Panc1 (cell line): ENCODE data around the gene ABHD17A. TPM values are rescaled to one million over a fixed set of nuclear protein-coding genes. Genes with fewer than 3 reads are reported as not detected.

Experiments
- ATAC-seq: fragments of 200-7000 bp; cut with Tn5 transposase; 2 replicates; pipeline ENCODE4 v1.9.1; 2020; ENCODE audit warnings: mild to moderate bottlenecking, moderate library complexity
- BruUV-seq: library from RNA; stranded (reverse); fragments of 400-500 nt; replicated peaks from 2 replicates; lab custom pipeline; 2021; lab: Mats Ljungman, UMichigan
- CTCF ChIA-PET: fragments of 300-600 bp; sonication (Branson Sonifier 250); formaldehyde crosslinking; loops from one replicate; lab custom pipeline; 2022; ENCODE audit warnings: antibody characterized with exemption; lab: Charles Lee
- POLR2A ChIA-PET: fragments of 300-600 bp; sonication (Branson Sonifier 250); formaldehyde crosslinking; loops from one replicate; lab custom pipeline; 2022; ENCODE audit warnings: antibody characterized with exemption; lab: Charles Lee
- DNase-seq: peaks from one replicate; pipeline ENCODE4 v3.0.0-alpha.2; 2010; ENCODE audit warnings: low read depth, low spot score
- H3K27ac ChIP-seq: 2 replicates; pipeline ENCODE4 v1.5.1; 2011; ENCODE audit warnings: mild to moderate bottlenecking, low read length, inconsistent platforms
- H3K27me3 ChIP-seq: fragments of 200-500 bp; sonication (Bioruptor generic); 2 replicates; pipeline ENCODE4 v1.6.0; 2014; ENCODE audit warnings: low read length, inconsistent platforms; ENCODE audit not compliant: control insufficient read depth, insufficient read depth
- H3K36me3 ChIP-seq: fragments of 200-500 bp; sonication (Bioruptor generic); 2 replicates; pipeline ENCODE4 v1.5.1; 2014; ENCODE audit warnings: inconsistent platforms, mild to moderate bottlenecking, low read length, moderate library complexity; ENCODE audit not compliant: control insufficient read depth, insufficient read depth
- H3K4me1 ChIP-seq: 2 replicates; pipeline ENCODE4 v1.5.1; 2011; ENCODE audit warnings: inconsistent platforms, mild to moderate bottlenecking, low read length, moderate library complexity; ENCODE audit not compliant: control insufficient read depth, insufficient read depth
- H3K4me3 ChIP-seq, 2 experiments: 2 replicates each; pipeline ENCODE4 v1.5.1; 2011 to 2012; ENCODE audit warnings: low read depth in 2 of 2, low read length in 2 of 2, mild to moderate bottlenecking in 2 of 2, inconsistent platforms in 1 of 2, moderate library complexity in 1 of 2
- H3K9me3 ChIP-seq: fragments of 200-500 bp; sonication (Bioruptor generic); 2 replicates; pipeline ENCODE4 v1.5.1; 2014; ENCODE audit warnings: low read depth, mild to moderate bottlenecking, inconsistent platforms, low read length, moderate library complexity; ENCODE audit not compliant: control insufficient read depth, insufficient read depth
- POLR2AphosphoS5 ChIP-seq: IDR thresholded peaks from 2 replicates; pipeline ENCODE4 v1.6.1; 2012; ENCODE audit warnings: mild to moderate bottlenecking, low read depth, low read length, moderate library complexity
- REST ChIP-seq, 2 experiments: IDR thresholded peaks; 2 replicates each; pipeline ENCODE4 v1.6.1; 2011 to 2012; ENCODE audit warnings: low read depth in 2 of 2, control low read depth in 1 of 2, low read length in 1 of 2, mild to moderate bottlenecking in 1 of 2, moderate library complexity in 1 of 2; ENCODE audit not compliant: insufficient read depth in 1 of 2
- SIN3A ChIP-seq: IDR thresholded peaks from 2 replicates; pipeline ENCODE4 v1.6.1; 2012; ENCODE audit warnings: low read depth, mild to moderate bottlenecking, low read length, moderate library complexity, borderline replicate concordance; ENCODE audit not compliant: insufficient read depth
- TCF7L2 ChIP-seq: IDR thresholded peaks from 2 replicates; pipeline ENCODE4 v1.6.1; 2011; ENCODE audit warnings: mild to moderate bottlenecking, low read depth, low read length, inconsistent platforms
- in situ Hi-C: cut with HindIII; loops from 2 replicates; pipeline ENCODE4 v1.10.0; 2016; ENCODE audit warnings: low sequenced_read_pairs, low pct_unique_long_range_greater_than_20kb
- intact Hi-C: fragments of 100-400 bp; cut with micrococcal nuclease; formaldehyde crosslinking; loops from one replicate; pipeline ENCODE4 v1.10.0; 2022; ENCODE audit not compliant: unreplicated experiment
- total RNA-seq: library from RNA; stranded (reverse); gene quantifications from one replicate; pipeline ENCODE4 v1.2.1, GENCODE V29; 2021; ENCODE audit not compliant: unreplicated experiment
- TF ChIP-seq, protein P1 (sequence below): fragments of 450-650 bp; IDR thresholded peaks from 2 replicates; pipeline ENCODE4 v1.5.1; 2017; ENCODE audit warnings: mild to moderate bottlenecking

Gene ABHD17A
- total RNA-seq, 1 experiment from 2014 or later, result 57.1 TPM

DNA sequence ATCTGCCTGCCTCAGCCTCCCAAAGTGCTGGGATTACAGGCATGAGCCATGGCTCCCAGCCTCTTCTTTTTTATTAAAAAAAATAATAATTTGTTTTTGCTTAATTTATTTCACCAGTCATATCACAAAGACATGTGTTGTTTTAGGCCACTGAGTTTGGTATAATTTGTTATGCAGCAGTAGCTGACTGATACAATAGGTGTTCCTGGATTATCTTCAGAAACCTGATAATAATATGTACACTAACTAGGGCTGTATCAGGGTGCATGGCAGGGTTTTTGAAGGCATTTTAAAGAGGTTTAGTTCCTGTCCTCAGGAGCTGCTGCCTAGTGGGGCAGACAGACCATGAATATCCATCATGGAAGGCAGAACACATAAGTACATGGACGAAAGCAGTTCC, 46.1 kb upstream of the ABHD17A start:
- no peaks in the 10 kb centered on the region for H3K27me3 ChIP-seq
- ChIA-PET POLR2A (no interaction called here), CTCF (no interaction called here)
- no peak overlapping the region for H3K27ac ChIP-seq
- ATAC-seq, result no peak
- intact Hi-C loops, result no loop called here
- H3K9me3 ChIP-seq, result no peaks in the 10 kb centered on the region; the same call in 1 of the 2 replicates
- TF ChIP-seq, protein P1, sequence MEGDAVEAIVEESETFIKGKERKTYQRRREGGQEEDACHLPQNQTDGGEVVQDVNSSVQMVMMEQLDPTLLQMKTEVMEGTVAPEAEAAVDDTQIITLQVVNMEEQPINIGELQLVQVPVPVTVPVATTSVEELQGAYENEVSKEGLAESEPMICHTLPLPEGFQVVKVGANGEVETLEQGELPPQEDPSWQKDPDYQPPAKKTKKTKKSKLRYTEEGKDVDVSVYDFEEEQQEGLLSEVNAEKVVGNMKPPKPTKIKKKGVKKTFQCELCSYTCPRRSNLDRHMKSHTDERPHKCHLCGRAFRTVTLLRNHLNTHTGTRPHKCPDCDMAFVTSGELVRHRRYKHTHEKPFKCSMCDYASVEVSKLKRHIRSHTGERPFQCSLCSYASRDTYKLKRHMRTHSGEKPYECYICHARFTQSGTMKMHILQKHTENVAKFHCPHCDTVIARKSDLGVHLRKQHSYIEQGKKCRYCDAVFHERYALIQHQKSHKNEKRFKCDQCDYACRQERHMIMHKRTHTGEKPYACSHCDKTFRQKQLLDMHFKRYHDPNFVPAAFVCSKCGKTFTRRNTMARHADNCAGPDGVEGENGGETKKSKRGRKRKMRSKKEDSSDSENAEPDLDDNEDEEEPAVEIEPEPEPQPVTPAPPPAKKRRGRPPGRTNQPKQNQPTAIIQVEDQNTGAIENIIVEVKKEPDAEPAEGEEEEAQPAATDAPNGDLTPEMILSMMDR, result no peak
- TF ChIP-seq REST (IDR thresholded peaks at IDR 0.05; ENCODE audit: insufficient read depth in 1 of 2, low read depth in 2 of 2, low read length in 1 of 2) (no peak), TCF7L2 (no peak), SIN3A (no peak), POLR2AphosphoS5 (no peak)
- in situ Hi-C loops, result no loop called here
- no TSS peak for BruUV-seq
- no peak for DNase-seq
- no peaks in the 10 kb centered on the region for H3K36me3 ChIP-seq
- no peak overlapping the region for H3K4me3 ChIP-seq
- H3K4me1 ChIP-seq, result no peaks in the 10 kb centered on the region; the same call in 1 of the 2 replicates

DNA sequence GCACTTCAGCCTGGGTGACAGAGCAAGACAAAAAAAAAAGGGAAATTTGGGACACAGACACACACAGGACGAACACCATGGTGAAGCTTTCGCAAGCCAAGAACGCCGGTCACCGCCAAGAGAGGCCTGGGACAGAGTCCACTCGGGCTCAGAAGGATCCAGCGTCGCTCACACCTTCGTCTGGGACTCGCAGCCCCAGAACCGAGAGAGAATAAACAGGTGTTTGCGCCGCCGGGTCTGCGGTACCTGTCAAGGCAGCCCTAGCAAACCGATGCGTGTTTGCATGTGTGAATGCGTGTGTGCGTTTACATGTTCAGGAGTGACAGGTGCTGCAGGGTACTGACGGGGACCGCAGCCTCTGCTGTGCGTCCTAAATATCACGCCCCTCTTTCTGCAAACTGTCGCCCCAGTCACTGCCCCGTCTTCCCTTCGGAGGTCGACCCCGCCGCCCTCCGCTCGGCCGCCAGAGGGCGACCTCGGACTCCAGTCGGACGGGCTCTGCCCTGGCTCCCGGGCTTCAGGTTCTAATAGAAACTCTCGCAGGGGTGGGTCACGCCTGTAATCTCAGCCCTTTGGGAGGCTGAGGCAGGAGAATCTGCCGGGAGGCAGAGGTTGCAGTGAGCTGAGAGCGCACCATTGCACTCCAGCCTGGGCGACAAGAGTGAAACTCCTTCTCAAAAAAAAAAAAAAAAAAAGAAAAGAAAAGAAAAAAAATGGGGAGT, 43.9 kb upstream of the ABHD17A start:
- POLR2A ChIA-PET, result no interaction called here
- no peaks in the 10 kb centered on the region for H3K36me3 ChIP-seq
- H3K27ac ChIP-seq, result 0 out of 2 replicates have a peak overlapping the region, but pooled peaks have one; percentile 23
- DNase-seq (no peak), ATAC-seq (peak; percentile 89)
- in situ Hi-C loops (no loop called here), intact Hi-C loops (no loop called here)
- no peak for TF ChIP-seq TCF7L2
- TF ChIP-seq, protein P1, result peak; percentile 87
- no TSS peak for BruUV-seq
- no peaks in the 10 kb centered on the region; the same call in 1 of the 2 replicates for H3K9me3 ChIP-seq
- no peaks in the 10 kb centered on the region; the same call in 1 of the 2 replicates for H3K4me1 ChIP-seq
- CTCF ChIA-PET, result interaction anchor here (1.1 kb wide), 1 partner anchor 81 kb away, joined by 12 read pairs; no protein-coding TSS in a partner anchor
- H3K4me3 ChIP-seq, result peak overlapping the region; percentile 35 to 55
- H3K27me3 ChIP-seq, result no peaks in the 10 kb centered on the region
